PC-9 (cell line): ENCODE measurements around the gene LNX2. TPM values are rescaled to one million over a fixed set of nuclear protein-coding genes. Genes with fewer than 3 reads are reported as not detected.
A peak's percentile ranks its signal among the peaks of the same experiment; 100 is the strongest.

Source experiments
- BruUV-seq: library from RNA; stranded (reverse); fragments of 400-500 nt; replicated peaks from 2 replicates; lab custom pipeline; 2021; lab: Mats Ljungman, UMichigan
- CTCF ChIA-PET: fragments of 300-600 bp; sonication (Branson Sonifier 250); formaldehyde crosslinking; loops from one replicate; lab custom pipeline; 2022; ENCODE audit warnings: antibody characterized with exemption; lab: Charles Lee
- POLR2A ChIA-PET: fragments of 300-600 bp; sonication (Branson Sonifier 250); formaldehyde crosslinking; loops from one replicate; lab custom pipeline; 2022; ENCODE audit warnings: antibody characterized with exemption; ENCODE audit not compliant: unreplicated experiment; lab: Charles Lee
- DNase-seq, 2 experiments: peaks; one replicate each; pipeline versions ENCODE4 v3.0.0 to v3.0.0-alpha.2; 2015 to 2022; ENCODE audit warnings: mixed read lengths in 1 of 2
- H2AFZ ChIP-seq: fragments of 200-600 bp; sonication (generic); 2 replicates; pipeline ENCODE4 v1.8.1; 2017; ENCODE audit warnings: antibody characterized with exemption
- H3F3A ChIP-seq: fragments of 200-600 bp; sonication (generic); 2 replicates; pipeline ENCODE4 v1.8.1; 2017; ENCODE audit warnings: antibody characterized with exemption, mild to moderate bottlenecking, low read depth; ENCODE audit not compliant: insufficient read depth
- H3K27ac ChIP-seq: fragments of 200-600 bp; sonication (generic); 2 replicates; pipeline ENCODE4 v1.6.1; 2016; ENCODE audit warnings: mixed run types
- H3K27me3 ChIP-seq: fragments of 200-600 bp; sonication (generic); 2 replicates; pipeline ENCODE4 v1.6.1; 2016; ENCODE audit warnings: low read depth, mixed run types; ENCODE audit not compliant: insufficient read depth
- H3K36me3 ChIP-seq: fragments of 200-600 bp; sonication (generic); 2 replicates; pipeline ENCODE4 v1.6.1; 2016; ENCODE audit warnings: low read depth, mixed run types
- H3K4me1 ChIP-seq: fragments of 200-600 bp; sonication (generic); replicated peaks from 2 replicates; pipeline ENCODE4 v1.6.1; 2016; ENCODE audit warnings: mixed run types; ENCODE audit not compliant: insufficient read depth
- H3K4me2 ChIP-seq: fragments of 200-600 bp; sonication (generic); 2 replicates; pipeline ENCODE4 v1.6.1; 2017; ENCODE audit warnings: mixed run types
- H3K4me3 ChIP-seq: fragments of 200-600 bp; sonication (generic); 2 replicates; pipeline ENCODE4 v1.6.1; 2016; ENCODE audit warnings: mixed run types
- H3K79me2 ChIP-seq: fragments of 200-600 bp; sonication (generic); 2 replicates; pipeline ENCODE4 v1.6.1; 2017; ENCODE audit warnings: low read depth, mixed run types
- H3K9me2 ChIP-seq: fragments of 200-600 bp; sonication (generic); 2 replicates; pipeline ENCODE4 v1.8.1; 2017; ENCODE audit warnings: mild to moderate bottlenecking; ENCODE audit not compliant: insufficient read depth
- H3K9me3 ChIP-seq: fragments of 200-600 bp; sonication (generic); 2 replicates; pipeline ENCODE4 v1.8.1; 2016; ENCODE audit warnings: low read depth; ENCODE audit not compliant: insufficient read depth
- H4K20me1 ChIP-seq: fragments of 200-600 bp; sonication (generic); 2 replicates; pipeline ENCODE4 v1.8.1; 2017; ENCODE audit not compliant: insufficient read depth
- EZH2 ChIP-seq: fragments of 200-600 bp; sonication (generic); IDR thresholded peaks from 2 replicates; pipeline ENCODE4 v1.8.0; 2017; ENCODE audit warnings: antibody characterized with exemption, low read depth
- intact Hi-C: fragments of 100-400 bp; cut with micrococcal nuclease; formaldehyde crosslinking; loops from one replicate; pipeline ENCODE4 v1.10.0; 2022; ENCODE audit not compliant: unreplicated experiment
- total RNA-seq: library from RNA; stranded (reverse); gene quantifications from 2 replicates; pipeline ENCODE4 v1.2.3, GENCODE V29; 2021
- TF ChIP-seq, protein P1 (sequence below): fragments of 200-600 bp; sonication (generic); conservative IDR thresholded peaks from 2 replicates; pipeline ENCODE4 v1.6.1; 2017; ENCODE audit warnings: mixed run types, antibody characterized with exemption, mild to moderate bottlenecking, moderate library complexity

Gene LNX2
- total RNA-seq, 1 experiment from 2014 or later = 7.0 TPM

DNA sequence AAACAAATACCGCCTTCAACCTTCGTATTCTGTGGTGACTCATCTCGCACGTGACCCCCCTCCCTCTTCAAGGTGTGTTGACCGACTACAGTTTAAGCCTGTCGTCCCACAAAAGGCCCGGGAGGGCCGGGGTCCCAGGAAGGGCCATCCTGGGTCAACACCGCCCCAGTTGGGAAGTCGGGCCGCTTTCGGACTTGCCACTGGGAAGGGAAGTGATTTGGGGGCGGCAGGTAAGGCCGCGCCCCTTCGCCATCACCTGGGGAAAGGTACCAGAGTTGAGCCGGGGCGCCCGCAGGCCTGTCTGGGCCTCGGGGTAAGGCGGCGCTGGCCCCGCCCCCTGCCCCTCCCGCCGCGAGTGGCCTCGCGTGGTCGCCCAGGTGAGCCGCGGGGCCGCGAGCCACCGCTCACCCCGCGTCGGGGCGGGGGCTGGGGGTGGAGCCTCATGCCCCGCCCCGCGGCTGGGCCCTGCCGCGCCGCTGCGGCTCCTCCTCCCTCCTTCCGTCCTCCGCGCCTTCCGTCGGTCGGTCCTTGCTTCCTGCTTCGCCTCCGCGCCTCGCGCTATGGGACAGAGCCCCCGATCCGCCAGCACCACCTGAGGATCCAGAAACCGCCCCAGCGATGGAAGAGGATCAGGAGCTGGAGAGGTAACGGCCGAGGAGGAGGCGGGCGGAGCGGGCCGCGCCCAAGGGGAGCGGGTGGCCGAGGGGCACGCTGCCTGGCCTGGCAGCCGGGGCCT, 1.2 kb upstream of the LNX2 start, which contains the start of gene POLR1D:
TSS of gene POLR1D (plus strand) at position 527 of the 736 bp plus-strand sequence. CDS start at position 619, 92 bp downstream.
- TF ChIP-seq EZH2 = no peak
- TF ChIP-seq, protein P1, sequence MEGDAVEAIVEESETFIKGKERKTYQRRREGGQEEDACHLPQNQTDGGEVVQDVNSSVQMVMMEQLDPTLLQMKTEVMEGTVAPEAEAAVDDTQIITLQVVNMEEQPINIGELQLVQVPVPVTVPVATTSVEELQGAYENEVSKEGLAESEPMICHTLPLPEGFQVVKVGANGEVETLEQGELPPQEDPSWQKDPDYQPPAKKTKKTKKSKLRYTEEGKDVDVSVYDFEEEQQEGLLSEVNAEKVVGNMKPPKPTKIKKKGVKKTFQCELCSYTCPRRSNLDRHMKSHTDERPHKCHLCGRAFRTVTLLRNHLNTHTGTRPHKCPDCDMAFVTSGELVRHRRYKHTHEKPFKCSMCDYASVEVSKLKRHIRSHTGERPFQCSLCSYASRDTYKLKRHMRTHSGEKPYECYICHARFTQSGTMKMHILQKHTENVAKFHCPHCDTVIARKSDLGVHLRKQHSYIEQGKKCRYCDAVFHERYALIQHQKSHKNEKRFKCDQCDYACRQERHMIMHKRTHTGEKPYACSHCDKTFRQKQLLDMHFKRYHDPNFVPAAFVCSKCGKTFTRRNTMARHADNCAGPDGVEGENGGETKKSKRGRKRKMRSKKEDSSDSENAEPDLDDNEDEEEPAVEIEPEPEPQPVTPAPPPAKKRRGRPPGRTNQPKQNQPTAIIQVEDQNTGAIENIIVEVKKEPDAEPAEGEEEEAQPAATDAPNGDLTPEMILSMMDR = no peak
- Histone ChIP-seq H3K27me3 (no peaks in the 10 kb centered on the region), H3K4me2 (peak within 1 kb of the TSS; percentile 79), H3F3A (peaks cover 16% of the 10 kb centered on the region), H3K9me2 (no peaks in the 10 kb centered on the region), H3K79me2 (peaks cover 83% of the 10 kb centered on the region), H2AFZ (peak within 1 kb of the TSS; percentile 98), H3K4me3 (peak within 1 kb of the TSS; percentile 100), H4K20me1 (peaks cover 11% of the 10 kb centered on the region), H3K4me1 (peaks cover 42% of the 10 kb centered on the region), H3K9me3 (no peaks in the 10 kb centered on the region), H3K36me3 (peaks cover 28% of the 10 kb centered on the region; the same call in 1 of the 2 replicates), H3K27ac (peak within 1 kb of the TSS; percentile 98)
- peak; percentile 78 to 90 for DNase-seq
- ChIA-PET CTCF (no interaction called here), POLR2A (interaction anchor here (0.6 to 1.6 kb wide), 3 partner anchors 22 to 638 kb away, joined by 5 to 9 read pairs (median 7); no protein-coding TSS in a partner anchor)
- intact Hi-C loops = loop anchor here (1.0 to 2.0 kb wide), 2 partner anchors 21 to 171 kb away; partner anchors contain the start of gene MTIF3
- no TSS peak for BruUV-seq

DNA sequence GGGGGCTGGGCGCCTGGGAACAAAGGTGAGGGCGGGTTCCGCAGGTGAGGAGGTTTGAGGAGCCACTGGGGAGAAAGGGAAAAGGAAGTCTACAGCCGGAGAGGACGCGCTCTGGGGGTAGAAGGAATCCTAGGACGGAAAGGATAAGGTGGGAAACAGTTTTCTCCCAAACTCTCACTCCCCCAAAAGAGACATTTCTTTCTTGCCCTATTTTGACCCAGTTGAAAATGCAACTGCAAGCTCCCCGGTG, 712 bp upstream of the LNX2 start:
- peaks cover 16% of the 10 kb centered on the region for H3F3A ChIP-seq
- H2AFZ ChIP-seq = peak overlapping the region; percentile 96
- H4K20me1 ChIP-seq = peaks cover 11% of the 10 kb centered on the region
- CTCF ChIA-PET = no interaction called here
- TSS peak; percentile 15 for BruUV-seq
- no peak for TF ChIP-seq EZH2
- TF ChIP-seq, protein P1 = no peak
- H3K27me3 ChIP-seq = no peaks in the 10 kb centered on the region
- no peaks in the 10 kb centered on the region for H3K9me2 ChIP-seq
- H3K4me1 ChIP-seq = peaks cover 42% of the 10 kb centered on the region
- H3K27ac ChIP-seq = peak overlapping the region; percentile 98
- peak overlapping the region; percentile 79 for H3K4me2 ChIP-seq
- peaks cover 23% of the 10 kb centered on the region; the same call in 1 of the 2 replicates for H3K36me3 ChIP-seq
- no peak for DNase-seq
- H3K79me2 ChIP-seq = peaks cover 83% of the 10 kb centered on the region
- intact Hi-C loops = loop anchor here (1.0 to 2.0 kb wide), 2 partner anchors 20 to 171 kb away; partner anchors contain the start of gene MTIF3
- no peaks in the 10 kb centered on the region for H3K9me3 ChIP-seq
- POLR2A ChIA-PET = interaction anchor here (0.6 to 1.6 kb wide), 4 partner anchors 21 to 638 kb away, joined by 3 to 9 read pairs (median 6); no protein-coding TSS in a partner anchor
- peak overlapping the region; percentile 100 for H3K4me3 ChIP-seq

DNA sequence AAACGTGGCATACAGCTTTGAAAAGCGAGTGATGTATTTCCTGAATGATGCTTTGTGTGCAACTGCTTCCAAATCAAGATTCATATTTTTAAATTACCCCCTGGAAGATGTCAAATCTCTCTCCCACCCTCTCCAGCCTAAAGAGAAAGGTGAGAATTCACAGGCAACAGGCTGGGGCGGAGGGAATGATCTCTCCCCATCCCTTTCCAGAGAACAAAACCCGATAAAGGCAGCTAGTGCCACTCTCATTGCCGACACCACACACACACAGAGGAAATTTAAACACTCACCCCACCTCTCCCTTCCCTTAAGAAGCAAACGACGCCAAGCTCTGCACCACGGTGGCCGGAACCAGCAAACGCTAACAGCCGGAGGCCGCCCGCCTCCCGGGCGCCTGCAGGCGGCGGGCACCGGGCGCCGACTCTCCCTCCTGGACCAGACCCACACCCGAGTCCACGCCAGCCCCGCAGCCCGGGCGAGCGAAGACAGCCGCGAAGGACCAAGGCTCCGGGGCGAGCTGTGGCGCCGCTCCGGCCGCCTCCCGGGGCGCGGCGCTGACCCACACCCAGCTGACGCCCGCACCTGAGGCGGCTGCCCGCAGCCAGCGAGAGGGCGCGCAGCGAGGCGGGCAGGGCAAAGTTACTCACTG, 477 bp downstream of the LNX2 start:
- POLR2A ChIA-PET = interaction anchor here (0.5 to 1.6 kb wide), 3 partner anchors 13 to 369 kb away, joined by 3 to 9 read pairs (median 3); no protein-coding TSS in a partner anchor
- Histone ChIP-seq H3K9me2 (no peaks in the 10 kb centered on the region), H2AFZ (peak overlapping the region; percentile 79), H3K9me3 (no peaks in the 10 kb centered on the region; the same call in 1 of the 2 replicates), H3F3A (peaks cover 16% of the 10 kb centered on the region), H4K20me1 (peaks cover 11% of the 10 kb centered on the region), H3K36me3 (0 out of 2 replicates have a peak, but pooled peaks cover 13% of the 10 kb centered on the region), H3K4me1 (peaks cover 42% of the 10 kb centered on the region), H3K27me3 (no peaks in the 10 kb centered on the region), H3K79me2 (peaks cover 81% of the 10 kb centered on the region), H3K4me2 (peak overlapping the region; percentile 95), H3K4me3 (peak overlapping the region; percentile 100), H3K27ac (peak overlapping the region; percentile 98)
- intact Hi-C loops = loop anchor here (2.0 kb wide), 1 partner anchor 19 kb away; no protein-coding TSS in a partner anchor
- BruUV-seq = no TSS peak
- CTCF ChIA-PET = interaction anchor here (0.9 kb wide), 1 partner anchor 87 kb away, joined by 3 read pairs; no protein-coding TSS in a partner anchor
- TF ChIP-seq EZH2 = no peak
- TF ChIP-seq, protein P1 = no peak; the same call in 1 of the 2 replicates
- no peak for DNase-seq
